ENCODE measurements around the gene CENPW. TPM values are rescaled to one million over a fixed set of nuclear protein-coding genes. Genes with fewer than 3 reads are reported as not detected.

Gene CENPW
- polyA plus RNA-seq, 2 of the 4 experiments (the other 2 are of a cell fraction), result 28.2 to 34.5 TPM

GRCh38 chr6:126335210-126335609, 4.7 kb upstream of the CENPW start:
- ATAC-seq, result no peak
- Histone ChIP-seq H3K4me3 (no peak overlapping the region), H3K4me2 (no peak overlapping the region), H3K27ac (no peak overlapping the region), H3K9me3 (no peaks in the 10 kb centered on the region), H3K4me1 (no peaks in the 10 kb centered on the region)
- no peak for DNase-seq (ENCODE audit: low read depth in 1 of 2, low spot score in 1 of 2)
- no peak for TF ChIP-seq POLR2A (IDR thresholded peaks at IDR 0.05; ENCODE audit: low read length)
- no peak for TF ChIP-seq HOXB5 (CRISPR knock-in tag; IDR thresholded peaks at IDR 0.05)
- no peak for TF ChIP-seq TP53 (CRISPR knock-in tag; IDR thresholded peaks at IDR 0.05)
- TF ChIP-seq ATOH8 (CRISPR knock-in tag; IDR thresholded peaks at IDR 0.05; ENCODE audit: low read depth), result no peak
- no peak for TF ChIP-seq FOXS1 (CRISPR knock-in tag; IDR thresholded peaks at IDR 0.05)
- no peak for TF ChIP-seq POLR2AphosphoS2 (conservative IDR thresholded peaks at IDR 0.05; ENCODE audit: low read length)
- TF ChIP-seq FOSL2 (IDR thresholded peaks at IDR 0.05), result no peak
- no peak for TF ChIP-seq FOSL2 (CRISPR knock-in tag; IDR thresholded peaks at IDR 0.05)
- TF ChIP-seq CBX8 (IDR thresholded peaks at IDR 0.05), result no peak
- FAIRE-seq, result no peak
- ChIA-PET POLR2A (no interaction called here), CTCF (no interaction called here)
- 31% methylated on average over 3 of the region's 3 CpGs for WGBS (ENCODE audit: missing lambda C conversion rate)

GRCh38 chr6:126337323-126337722, 2.6 kb upstream of the CENPW start:
- no peak for ATAC-seq
- CTCF ChIA-PET, result no interaction called here

GRCh38 chr6:126341126-126341525, 1.2 kb downstream of the CENPW start:
- Histone ChIP-seq H3K4me2 (peak overlapping the region; percentile 91), H3K4me1 (peaks cover 7% of the 10 kb centered on the region; the same call in 1 of the 3 replicates), H3K9me3 (no peaks in the 10 kb centered on the region), H3K4me3 (peak overlapping the region; percentile 90), H3K27ac (no peak overlapping the region)
- DNase-seq (ENCODE audit: low read depth in 1 of 2, low spot score in 1 of 2), result no peak
- TF ChIP-seq GATA3 (IDR thresholded peaks at IDR 0.05; ENCODE audit: borderline replicate concordance), result no peak
- no peak for TF ChIP-seq CHD2 (IDR thresholded peaks at IDR 0.05; ENCODE audit: low read length, partially characterized antibody)
- no peak for TF ChIP-seq ZC3H11A (IDR thresholded peaks at IDR 0.05)
- no peak for TF ChIP-seq EHMT2 (IDR thresholded peaks at IDR 0.05; ENCODE audit: low read depth)
- POLR2A ChIA-PET, result no interaction called here
- FAIRE-seq, result no peak
- CTCF ChIA-PET, result interaction anchor here (1.1 kb wide), 1 partner anchor 462 kb away, joined by 3 read pairs; no protein-coding TSS in a partner anchor
- 61% methylated on average over 3 of the region's 3 CpGs for WGBS (ENCODE audit: missing lambda C conversion rate)
- ATAC-seq, result no peak

More at GRCh38 chr6:126337323-126337722, 2.6 kb upstream of the CENPW start:
- Histone ChIP-seq H3K4me3 (no peak overlapping the region), H3K4me2 (no peak overlapping the region), H3K9me3 (no peaks in the 10 kb centered on the region), H3K27ac (no peak overlapping the region), H3K4me1 (peaks cover 7% of the 10 kb centered on the region; the same call in 1 of the 3 replicates)
- no peak for TF ChIP-seq FOXS1 (CRISPR knock-in tag; IDR thresholded peaks at IDR 0.05)
- peak; percentile 26 to 39; a peak in 2 of 4 replicates for TF ChIP-seq CEBPB (IDR thresholded peaks at IDR 0.05)
- POLR2A ChIA-PET, result no interaction called here
- FAIRE-seq (no peak), DNase-seq (ENCODE audit: low read depth in 1 of 2, low spot score in 1 of 2) (no peak)
- 55% methylated on average over 3 of the region's 3 CpGs for WGBS (ENCODE audit: missing lambda C conversion rate)

DNA sequence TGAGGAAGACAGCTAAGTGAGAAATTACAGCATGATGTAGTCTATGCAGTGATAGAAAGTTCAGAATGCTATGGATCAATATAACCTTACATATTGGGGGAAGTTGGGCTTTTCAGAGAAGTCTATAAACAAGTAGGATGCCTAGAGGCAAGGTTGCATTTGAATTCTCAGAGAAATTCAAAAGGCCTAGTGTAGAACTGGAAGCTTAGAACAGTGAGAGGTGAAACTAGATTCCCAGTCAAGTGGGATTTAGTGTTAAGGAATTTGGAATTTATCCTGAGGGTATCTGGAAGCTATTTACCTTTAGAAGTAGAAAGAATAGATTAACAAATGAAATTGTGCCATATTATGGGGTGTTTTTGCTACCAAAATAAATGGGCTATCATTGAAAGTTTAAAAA, 4.3 kb downstream of the CENPW start:
- no peaks in the 10 kb centered on the region for H3K9me3 ChIP-seq
- FAIRE-seq, result no peak
- no peak for ATAC-seq
- peaks cover 7% of the 10 kb centered on the region; the same call in 1 of the 3 replicates for H3K4me1 ChIP-seq
- TF ChIP-seq CEBPB (IDR thresholded peaks at IDR 0.05) (no peak), CBX8 (IDR thresholded peaks at IDR 0.05) (no peak), HOXB13 (CRISPR knock-in tag; IDR thresholded peaks at IDR 0.05; ENCODE audit: low read depth) (no peak), TP53 (CRISPR knock-in tag; IDR thresholded peaks at IDR 0.05) (no peak), FOSB (CRISPR knock-in tag; IDR thresholded peaks at IDR 0.05) (no peak), FOXS1 (CRISPR knock-in tag; IDR thresholded peaks at IDR 0.05) (no peak), HEYL (CRISPR knock-in tag; IDR thresholded peaks at IDR 0.05) (no peak), TFCP2L1 (CRISPR knock-in tag; IDR thresholded peaks at IDR 0.05) (no peak)
- TF ChIP-seq, protein P1, sequence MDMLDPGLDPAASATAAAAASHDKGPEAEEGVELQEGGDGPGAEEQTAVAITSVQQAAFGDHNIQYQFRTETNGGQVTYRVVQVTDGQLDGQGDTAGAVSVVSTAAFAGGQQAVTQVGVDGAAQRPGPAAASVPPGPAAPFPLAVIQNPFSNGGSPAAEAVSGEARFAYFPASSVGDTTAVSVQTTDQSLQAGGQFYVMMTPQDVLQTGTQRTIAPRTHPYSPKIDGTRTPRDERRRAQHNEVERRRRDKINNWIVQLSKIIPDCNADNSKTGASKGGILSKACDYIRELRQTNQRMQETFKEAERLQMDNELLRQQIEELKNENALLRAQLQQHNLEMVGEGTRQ (IDR thresholded peaks at IDR 0.05), result no peak
- no peak overlapping the region for H3K4me3 ChIP-seq
- ChIA-PET CTCF (no interaction called here), POLR2A (no interaction called here)
- no peak for DNase-seq (ENCODE audit: low read depth in 1 of 2, low spot score in 1 of 2)
- no peak overlapping the region for H3K4me2 ChIP-seq
- no peak overlapping the region for H3K27ac ChIP-seq
